GM21390 (cell line): Measurements from ENCODE around the gene GDF7.
A peak's percentile ranks its signal among the peaks of the same experiment; 100 is the strongest.
"Not testable (repeated sequence)": the region's sequence is repeated elsewhere in the genome, so short reads cannot be mapped to it uniquely, and the experiment has no call there.

Source experiments
- ATAC-seq: cut with Tn5 transposase; IDR thresholded peaks from one replicate; pipeline ENCODE4 v1.9.1; 2021; ENCODE audit not compliant: unreplicated experiment

GDF7 gene

GRCh38 chr2:20696366-20696765 is 29.4 kb downstream of the GDF7 start:
- no peak for ATAC-seq

GRCh38 chr2:20697322-20697934 is 30.5 kb downstream of the GDF7 start:
- ATAC-seq, result no peak

- ATAC-seq, result peak; percentile 64
Measured at GRCh38 chr2:20698916-20699613, 32.1 kb downstream of the GDF7 start.

GRCh38 chr2:20702563-20702962 is 35.6 kb downstream of the GDF7 start:
- no peak for ATAC-seq

GRCh38 chr2:20704886-20705285 is 37.9 kb downstream of the GDF7 start:
- ATAC-seq, result no peak

GRCh38 chr2:20706217-20706616 is 39.3 kb downstream of the GDF7 start:
- no peak for ATAC-seq

GRCh38 chr2:20706786-20707185 is 39.8 kb downstream of the GDF7 start:
- ATAC-seq, result no peak

- ATAC-seq, result no peak
Measured at GRCh38 chr2:20707601-20708000, 40.7 kb downstream of the GDF7 start.

- ATAC-seq, result not testable (repeated sequence)
Measured at GRCh38 chr2:20711641-20712040, 44.7 kb downstream of the GDF7 start.

- not testable (repeated sequence) for ATAC-seq
Measured at GRCh38 chr2:20713585-20713984, 46.6 kb downstream of the GDF7 start.

- not testable (repeated sequence) for ATAC-seq
Measured at GRCh38 chr2:20714412-20714811, 47.5 kb downstream of the GDF7 start.

- not testable (repeated sequence) for ATAC-seq
Measured at GRCh38 chr2:20716164-20716563, 49.2 kb downstream of the GDF7 start.

- no peak for ATAC-seq
Measured at GRCh38 chr2:20717641-20718040, 50.7 kb downstream of the GDF7 start.

- no peak for ATAC-seq
Measured at GRCh38 chr2:20722592-20723240, 55.8 kb downstream of the GDF7 start.

GRCh38 chr2:20723543-20723942 is 56.6 kb downstream of the GDF7 start:
- ATAC-seq, result no peak

GRCh38 chr2:20724500-20725053 is 57.6 kb downstream of the GDF7 start:
- no peak for ATAC-seq

GRCh38 chr2:20725782-20726181 is 58.8 kb downstream of the GDF7 start:
- no peak for ATAC-seq

- no peak for ATAC-seq
Measured at GRCh38 chr2:20726913-20727312, 60.0 kb downstream of the GDF7 start.

GRCh38 chr2:20728114-20728758 is 61.3 kb downstream of the GDF7 start:
- ATAC-seq, result no peak
